ENCODE data around the gene GABBR1. TPM values are rescaled to one million over a fixed set of nuclear protein-coding genes. Genes with fewer than 3 reads are reported as not detected.

Gene GABBR1
- total RNA-seq, 4 donors from 2014 or later = 4.7 to 92.4 (median 16.9) TPM

DNA sequence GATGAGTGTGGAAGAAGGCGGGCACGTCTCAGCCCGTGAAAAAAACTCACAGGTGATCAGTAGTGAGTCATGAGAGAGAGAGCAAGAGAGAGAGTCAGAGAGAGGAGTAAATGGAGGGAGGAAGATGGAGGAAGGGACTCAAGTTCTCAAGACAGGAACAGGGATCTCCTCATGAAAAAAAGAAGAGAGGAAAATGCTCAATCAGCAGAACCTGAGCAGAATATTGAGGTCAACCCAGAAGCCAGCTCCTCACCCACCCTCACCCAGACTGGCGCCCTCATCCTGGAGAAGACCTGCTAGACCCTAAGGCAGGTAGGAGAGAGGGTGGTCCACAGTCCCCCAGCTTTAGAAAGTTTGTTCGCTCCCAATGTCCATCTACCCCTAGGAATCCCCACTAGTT is 78.2 kb downstream of the GABBR1 start:
- no peaks in the 10 kb centered on the region for H3K9me3 ChIP-seq
- peaks cover 0 to 8% of the 10 kb centered on the region in 2 donors for H3K27me3 ChIP-seq
- no peaks in the 10 kb centered on the region for H3K36me3 ChIP-seq
- TF ChIP-seq CTCF (IDR thresholded peaks at IDR 0.05) (no peak), POLR2A (IDR thresholded peaks at IDR 0.05) (no peak)
- peaks cover 0 to 12% (median 5%) of the 10 kb centered on the region in 4 donors for H3K4me1 ChIP-seq
- H3K4me3 ChIP-seq = no peak overlapping the region
- H3K27ac ChIP-seq = no peak overlapping the region
- no peak for DNase-seq

DNA sequence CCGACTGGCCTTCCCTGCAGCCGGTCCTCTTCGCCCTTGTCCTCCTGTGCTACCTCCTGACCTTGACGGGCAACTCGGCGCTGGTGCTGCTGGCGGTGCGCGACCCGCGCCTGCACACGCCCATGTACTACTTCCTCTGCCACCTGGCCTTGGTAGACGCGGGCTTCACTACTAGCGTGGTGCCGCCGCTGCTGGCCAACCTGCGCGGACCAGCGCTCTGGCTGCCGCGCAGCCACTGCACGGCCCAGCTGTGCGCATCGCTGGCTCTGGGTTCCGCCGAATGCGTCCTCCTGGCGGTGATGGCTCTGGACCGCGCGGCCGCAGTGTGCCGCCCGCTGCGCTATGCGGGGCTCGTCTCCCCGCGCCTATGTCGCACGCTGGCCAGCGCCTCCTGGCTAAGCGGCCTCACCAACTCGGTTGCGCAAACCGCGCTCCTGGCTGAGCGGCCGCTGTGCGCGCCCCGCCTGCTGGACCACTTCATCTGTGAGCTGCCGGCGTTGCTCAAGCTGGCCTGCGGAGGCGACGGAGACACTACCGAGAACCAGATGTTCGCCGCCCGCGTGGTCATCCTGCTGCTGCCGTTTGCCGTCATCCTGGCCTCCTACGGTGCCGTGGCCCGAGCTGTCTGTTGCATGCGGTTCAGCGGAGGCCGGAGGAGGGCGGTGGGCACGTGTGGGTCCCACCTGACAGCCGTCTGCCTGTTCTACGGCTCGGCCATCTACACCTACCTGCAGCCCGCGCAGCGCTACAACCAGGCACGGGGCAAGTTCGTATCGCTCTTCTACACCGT is 79.5 kb downstream of the GABBR1 start:
- Histone ChIP-seq H3K36me3 (no peaks in the 10 kb centered on the region), H3K9me3 (no peaks in the 10 kb centered on the region), H3K27ac (peak overlapping the region in 3 of 4 donors; percentile 22 to 65 (median 39)), H3K4me3 (peak overlapping the region; percentile 19 to 50 (median 43)), H3K4me1 (peaks cover 0 to 12% (median 5%) of the 10 kb centered on the region in 4 donors), H3K27me3 (peaks cover 0 to 8% of the 10 kb centered on the region in 2 donors)
- TF ChIP-seq POLR2A (IDR thresholded peaks at IDR 0.05) = no peak
- no peak for TF ChIP-seq CTCF (IDR thresholded peaks at IDR 0.05)
- DNase-seq = peak in 2 of 3 donors; percentile 29 to 70

- DNase-seq = no peak
- Histone ChIP-seq H3K4me3 (peak overlapping the region in 3 of 4 donors; percentile 41 to 50 (median 45)), H3K27ac (peak overlapping the region in 2 of 4 donors; percentile 22 to 39), H3K9me3 (no peaks in the 10 kb centered on the region), H3K4me1 (peaks cover 0 to 12% (median 5%) of the 10 kb centered on the region in 4 donors), H3K27me3 (peaks cover 0 to 8% of the 10 kb centered on the region in 2 donors), H3K36me3 (no peaks in the 10 kb centered on the region)
- TF ChIP-seq POLR2A (IDR thresholded peaks at IDR 0.05) (no peak), CTCF (IDR thresholded peaks at IDR 0.05) (no peak)
These were observed 80.4 kb downstream of the GABBR1 start for GRCh38 chr6:29552512-29553051.

- Histone ChIP-seq H3K4me3 (no peak overlapping the region), H3K27ac (no peak overlapping the region), H3K9me3 (no peaks in the 10 kb centered on the region), H3K27me3 (no peaks in the 10 kb centered on the region), H3K4me1 (no peaks in the 10 kb centered on the region), H3K36me3 (no peaks in the 10 kb centered on the region)
- DNase-seq = no peak
- TF ChIP-seq POLR2A (IDR thresholded peaks at IDR 0.05) (no peak), CTCF (IDR thresholded peaks at IDR 0.05) (no peak)
These were observed 85.4 kb downstream of the GABBR1 start for GRCh38 chr6:29547573-29547972.

DNA sequence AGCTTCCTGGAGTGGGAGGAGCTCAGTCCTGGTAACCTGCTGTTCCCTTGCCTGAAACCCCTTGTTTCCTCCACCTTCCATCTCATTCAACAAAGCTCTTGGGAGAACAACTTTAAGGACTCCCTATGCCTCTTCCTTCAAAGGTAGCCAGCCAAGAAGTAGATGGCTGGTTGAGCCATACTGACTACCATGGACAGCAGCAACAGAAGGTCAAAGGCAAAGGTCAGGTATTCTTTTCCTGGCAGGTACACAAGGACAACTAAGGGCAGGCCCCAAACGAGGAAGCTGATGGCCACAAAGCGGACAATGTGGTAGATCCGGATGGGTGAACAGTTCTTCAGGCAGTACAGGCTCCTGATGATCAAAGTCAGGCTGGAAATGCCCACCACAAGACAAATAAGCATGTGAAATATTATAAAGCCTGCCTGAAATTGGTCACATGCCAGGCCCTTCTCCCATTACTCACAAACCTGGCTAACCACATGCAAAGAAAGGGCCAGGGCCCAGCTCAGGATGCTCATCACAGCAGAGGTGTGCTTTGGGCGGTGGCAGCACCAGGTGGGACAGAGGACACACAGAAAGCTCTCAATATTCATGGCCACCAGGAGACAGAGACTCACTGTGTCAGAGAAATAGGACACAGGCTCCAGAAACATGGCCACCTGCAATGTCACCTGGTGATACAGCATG is 95.1 kb downstream of the GABBR1 start:
- Histone ChIP-seq H3K36me3 (no peaks in the 10 kb centered on the region), H3K4me1 (no peaks in the 10 kb centered on the region), H3K27ac (no peak overlapping the region), H3K4me3 (no peak overlapping the region), H3K9me3 (no peaks in the 10 kb centered on the region), H3K27me3 (no peaks in the 10 kb centered on the region)
- TF ChIP-seq CTCF (IDR thresholded peaks at IDR 0.05) (no peak), POLR2A (IDR thresholded peaks at IDR 0.05) (no peak)
- DNase-seq = no peak
